Measurements from ENCODE around the gene ABHD18. TPM values are rescaled to one million over a fixed set of nuclear protein-coding genes. Genes with fewer than 3 reads are reported as not detected.

The ABHD18 gene
- polyA plus RNA-seq, 3 donors: 6.1 to 9.5 (median 6.4) TPM

- H3K4me1 ChIP-seq (ENCODE audit: control insufficient read depth in 1 of 2, insufficient read depth in 2 of 2, low read length in 2 of 2): no peaks in the 10 kb centered on the region
- no peak overlapping the region for H2AFZ ChIP-seq (ENCODE audit: insufficient read depth, low read depth, low read length, poor library complexity, severe bottlenecking)
- H3K9ac ChIP-seq (ENCODE audit: insufficient read depth, low read length, poor library complexity, severe bottlenecking): no peak overlapping the region
- intact Hi-C loops (cut with micrococcal nuclease): no loop called here
- H3K79me2 ChIP-seq (ENCODE audit: insufficient read depth, low read length): no peaks in the 10 kb centered on the region
- H3K36me3 ChIP-seq (replicated peaks in 1 of 2; ENCODE audit: control insufficient read depth in 1 of 2, insufficient read depth in 2 of 2, low read length in 2 of 2): peaks cover 31 to 49% of the 10 kb centered on the region in 2 donors
- H3K27me3 ChIP-seq (ENCODE audit: control insufficient read depth in 2 of 2, insufficient read depth in 2 of 2, low read length in 2 of 2): no peaks in the 10 kb centered on the region
- Mint-ChIP-seq H3K27ac (no peak overlapping the region), H3K9me3 (peaks cover 0 to 2% (median 0%) of the 10 kb centered on the region in 7 donors), H3K4me3 (no peak overlapping the region), H3K4me1 (no peaks in the 10 kb centered on the region), H3K27me3 (ENCODE audit: low read depth in 3 of 3) (peaks cover 0 to 2% (median 1%) of the 10 kb centered on the region in 3 donors), H3K36me3 (peaks cover 28 to 31% of the 10 kb centered on the region in 2 donors)
- no peak overlapping the region for H3K27ac ChIP-seq (ENCODE audit: low read depth in 1 of 2, low read length in 2 of 2)
- no peaks in the 10 kb centered on the region for H3K9me3 ChIP-seq (replicated peaks in 1 of 2; ENCODE audit: control insufficient read depth in 1 of 2, insufficient read depth in 1 of 2, low read length in 2 of 2)
- H3K4me3 ChIP-seq (replicated peaks in 1 of 3; ENCODE audit: low read depth in 2 of 3, low read length in 3 of 3): no peak overlapping the region
- no peak for DNase-seq
- no peak for TF ChIP-seq CTCF (IDR thresholded peaks at IDR 0.05)
- no peak overlapping the region for H3K4me2 ChIP-seq (replicated peaks; ENCODE audit: extremely low read depth, low read length, poor library complexity, severe bottlenecking)
- no peaks in the 10 kb centered on the region for H4K20me1 ChIP-seq (ENCODE audit: insufficient read depth, low read length)
Observed at GRCh38 chr4:127917151-127917550, 48.1 kb upstream of the ABHD18 start.

- no CpG with 5 or more reads among the region's 3 CpGs for WGBS (ENCODE audit: insufficient coverage)
Observed at GRCh38 chr4:127920521-127920920, 44.7 kb upstream of the ABHD18 start.

More at GRCh38 chr4:127920521-127920920, 44.7 kb upstream of the ABHD18 start:
- no peak for DNase-seq
- H3K27ac ChIP-seq (ENCODE audit: low read depth in 1 of 2, low read length in 2 of 2): no peak overlapping the region
- Mint-ChIP-seq H3K9me3 (peaks cover 0 to 1% (median 0%) of the 10 kb centered on the region in 7 donors), H3K4me3 (no peak overlapping the region), H3K27ac (no peak overlapping the region), H3K36me3 (peaks cover 48 to 52% of the 10 kb centered on the region in 2 donors), H3K27me3 (ENCODE audit: low read depth in 3 of 3) (no peaks in the 10 kb centered on the region), H3K4me1 (no peaks in the 10 kb centered on the region)
- no peaks in the 10 kb centered on the region for H3K4me1 ChIP-seq (ENCODE audit: control insufficient read depth in 1 of 2, insufficient read depth in 2 of 2, low read length in 2 of 2)
- H3K36me3 ChIP-seq (replicated peaks in 1 of 2; ENCODE audit: control insufficient read depth in 1 of 2, insufficient read depth in 2 of 2, low read length in 2 of 2): peaks cover 31 to 56% of the 10 kb centered on the region in 2 donors
- no peak overlapping the region for H2AFZ ChIP-seq (ENCODE audit: insufficient read depth, low read depth, low read length, poor library complexity, severe bottlenecking)
- no peaks in the 10 kb centered on the region for H4K20me1 ChIP-seq (ENCODE audit: insufficient read depth, low read length)
- no peaks in the 10 kb centered on the region for H3K79me2 ChIP-seq (ENCODE audit: insufficient read depth, low read length)
- H3K27me3 ChIP-seq (ENCODE audit: control insufficient read depth in 2 of 2, insufficient read depth in 2 of 2, low read length in 2 of 2): no peaks in the 10 kb centered on the region
- TF ChIP-seq CTCF (IDR thresholded peaks at IDR 0.05): no peak
- no peak overlapping the region for H3K4me2 ChIP-seq (replicated peaks; ENCODE audit: extremely low read depth, low read length, poor library complexity, severe bottlenecking)
- no peaks in the 10 kb centered on the region for H3K9me3 ChIP-seq (replicated peaks in 1 of 2; ENCODE audit: control insufficient read depth in 1 of 2, insufficient read depth in 1 of 2, low read length in 2 of 2)
- H3K9ac ChIP-seq (ENCODE audit: insufficient read depth, low read length, poor library complexity, severe bottlenecking): no peak overlapping the region
- H3K4me3 ChIP-seq (replicated peaks in 1 of 3; ENCODE audit: low read depth in 2 of 3, low read length in 3 of 3): no peak overlapping the region
- intact Hi-C loops (cut with micrococcal nuclease): no loop called here

Measured in CD14-positive monocyte (primary cell).